HepG2 (cell line): Measurements from ENCODE around the gene LRP5. TPM values are rescaled to one million over a fixed set of nuclear protein-coding genes. Genes with fewer than 3 reads are reported as not detected.
A peak's percentile ranks its signal among the peaks of the same experiment; 100 is the strongest.

ENCODE experiments used
- GATAD1 ChIP-seq: IDR thresholded peaks from 2 replicates; pipeline ENCODE4 v1.6.1; 2016; ENCODE audit warnings: missing genetic modification reagents, missing compliant biosample characterization
- GTF3A ChIP-seq: sonication (generic); formaldehyde crosslinking; conservative IDR thresholded peaks from 2 replicates; pipeline ENCODE4 v1.4.0; 2020; ENCODE audit warnings: mild to moderate bottlenecking, missing genetic modification reagents
- HDAC2 ChIP-seq: sonication (generic); formaldehyde crosslinking; IDR thresholded peaks from 2 replicates; pipeline ENCODE4 v1.4.0; 2020; ENCODE audit warnings: missing genetic modification reagents
- HNF4A ChIP-seq: sonication (generic); formaldehyde crosslinking; IDR thresholded peaks from 2 replicates; pipeline ENCODE4 v1.4.0; 2020; ENCODE audit warnings: missing genetic modification reagents
- HOXA9 ChIP-seq: sonication (generic); formaldehyde crosslinking; IDR thresholded peaks from 2 replicates; pipeline ENCODE4 v1.8.1; 2022; ENCODE audit warnings: missing genetic modification reagents, mild to moderate bottlenecking, moderate library complexity, borderline replicate concordance
- KDM1A ChIP-seq: IDR thresholded peaks from 2 replicates; pipeline ENCODE4 v1.6.1; 2016; ENCODE audit warnings: missing compliant biosample characterization
- NCOA1 ChIP-seq: sonication (generic); formaldehyde crosslinking; IDR thresholded peaks from 2 replicates; pipeline ENCODE4 v1.9.0; 2021; ENCODE audit warnings: missing genetic modification reagents
- NFE2L1 ChIP-seq: sonication (generic); formaldehyde crosslinking; IDR thresholded peaks from 2 replicates; pipeline ENCODE4 v1.4.0; 2020; ENCODE audit warnings: missing genetic modification reagents, mild to moderate bottlenecking, borderline replicate concordance
- ZFX ChIP-seq: sonication (generic); formaldehyde crosslinking; IDR thresholded peaks from 2 replicates; pipeline ENCODE4 v1.4.0; 2020; ENCODE audit warnings: mild to moderate bottlenecking, low read depth, missing genetic modification reagents, moderate library complexity
- ZFYVE20 ChIP-seq: sonication (generic); formaldehyde crosslinking; IDR thresholded peaks from 2 replicates; pipeline ENCODE4 v1.8.0; 2023; ENCODE audit warnings: low read depth, mild to moderate bottlenecking, moderate library complexity, missing genetic modification reagents, borderline replicate concordance
- ZNF441 ChIP-seq: sonication (generic); formaldehyde crosslinking; IDR thresholded peaks from 2 replicates; pipeline ENCODE4 v1.7.0; 2021; ENCODE audit warnings: missing genetic modification reagents, borderline replicate concordance
- ZNF607 ChIP-seq: sonication (generic); formaldehyde crosslinking; IDR thresholded peaks from 2 replicates; pipeline ENCODE4 v1.5.1; 2020; ENCODE audit warnings: missing genetic modification reagents, mild to moderate bottlenecking, borderline replicate concordance
- ZNF616 ChIP-seq: sonication (generic); formaldehyde crosslinking; IDR thresholded peaks from 2 replicates; pipeline ENCODE4 v1.5.0; 2020; ENCODE audit warnings: low read depth, mild to moderate bottlenecking, missing genetic modification reagents
- ZNF674 ChIP-seq: sonication (generic); formaldehyde crosslinking; IDR thresholded peaks from 2 replicates; pipeline ENCODE4 v1.5.0; 2020; ENCODE audit warnings: low read depth, mild to moderate bottlenecking, missing genetic modification reagents
- ZNF724P ChIP-seq: sonication (generic); formaldehyde crosslinking; IDR thresholded peaks from 2 replicates; pipeline ENCODE4 v1.8.0; 2022; ENCODE audit warnings: missing genetic modification reagents, borderline replicate concordance
- ZNF768 ChIP-seq: sonication (generic); formaldehyde crosslinking; IDR thresholded peaks from 2 replicates; pipeline ENCODE4 v1.4.0; 2020; ENCODE audit warnings: missing genetic modification reagents
- ZSCAN21 ChIP-seq: sonication (generic); formaldehyde crosslinking; IDR thresholded peaks from 2 replicates; pipeline ENCODE4 v1.8.0; 2022; ENCODE audit warnings: mild to moderate bottlenecking, missing genetic modification reagents, moderate library complexity, borderline replicate concordance
- ZSCAN29 ChIP-seq: sonication (generic); formaldehyde crosslinking; conservative IDR thresholded peaks from 2 replicates; pipeline ENCODE4 v1.4.0; 2020; ENCODE audit warnings: mild to moderate bottlenecking, missing genetic modification reagents
- polyA plus RNA-seq, 8 experiments: library from polyadenylated mRNA; depleted of rRNA in 3 of 8; stranded (reverse) in 7 of 8; unstranded in 1 of 8; fragments of >200 nt; fragmentation: Illumina TruSeq in 4 of 8; extraction: Trizol in 4 of 8; gene quantifications; 2 replicates each; pipeline versions ENCODE4 v1.2.1 to v1.2.3, GENCODE V29; 2011 to 2016; ENCODE audit warnings: low read depth in 4 of 8, missing spikeins in 1 of 8, mixed read lengths in 1 of 8; ENCODE audit not compliant: insufficient read depth in 1 of 8
- total RNA-seq, 5 experiments: library from RNA; depleted of rRNA; stranded (reverse); fragments of >200 nt; fragmentation: Illumina TruSeq; extraction: Trizol; gene quantifications; 2 replicates each; pipeline ENCODE4 v1.2.3, GENCODE V29; 2016; ENCODE audit warnings: low read depth in 1 of 5
- TF ChIP-seq, protein P1 (sequence below): sonication (generic); formaldehyde crosslinking; IDR thresholded peaks from 2 replicates; pipeline ENCODE4 v1.4.0; 2020; ENCODE audit warnings: mild to moderate bottlenecking, missing genetic modification reagents
- TF ChIP-seq, protein P2 (sequence below): fragments of 450-650 bp; IDR thresholded peaks from 2 replicates; pipeline ENCODE4 v1.6.1; 2016
- TF ChIP-seq, protein P3 (sequence below): sonication (generic); formaldehyde crosslinking; IDR thresholded peaks from 2 replicates; pipeline ENCODE4 v1.4.0; 2020; ENCODE audit warnings: low read depth, missing genetic modification reagents

The LRP5 gene
- total and polyA plus RNA-seq, 2 of the 13 experiments (the other 11 are each of a cell fraction or from before 2014, with no cell fraction given): 40.4 to 64.0 TPM

DNA sequence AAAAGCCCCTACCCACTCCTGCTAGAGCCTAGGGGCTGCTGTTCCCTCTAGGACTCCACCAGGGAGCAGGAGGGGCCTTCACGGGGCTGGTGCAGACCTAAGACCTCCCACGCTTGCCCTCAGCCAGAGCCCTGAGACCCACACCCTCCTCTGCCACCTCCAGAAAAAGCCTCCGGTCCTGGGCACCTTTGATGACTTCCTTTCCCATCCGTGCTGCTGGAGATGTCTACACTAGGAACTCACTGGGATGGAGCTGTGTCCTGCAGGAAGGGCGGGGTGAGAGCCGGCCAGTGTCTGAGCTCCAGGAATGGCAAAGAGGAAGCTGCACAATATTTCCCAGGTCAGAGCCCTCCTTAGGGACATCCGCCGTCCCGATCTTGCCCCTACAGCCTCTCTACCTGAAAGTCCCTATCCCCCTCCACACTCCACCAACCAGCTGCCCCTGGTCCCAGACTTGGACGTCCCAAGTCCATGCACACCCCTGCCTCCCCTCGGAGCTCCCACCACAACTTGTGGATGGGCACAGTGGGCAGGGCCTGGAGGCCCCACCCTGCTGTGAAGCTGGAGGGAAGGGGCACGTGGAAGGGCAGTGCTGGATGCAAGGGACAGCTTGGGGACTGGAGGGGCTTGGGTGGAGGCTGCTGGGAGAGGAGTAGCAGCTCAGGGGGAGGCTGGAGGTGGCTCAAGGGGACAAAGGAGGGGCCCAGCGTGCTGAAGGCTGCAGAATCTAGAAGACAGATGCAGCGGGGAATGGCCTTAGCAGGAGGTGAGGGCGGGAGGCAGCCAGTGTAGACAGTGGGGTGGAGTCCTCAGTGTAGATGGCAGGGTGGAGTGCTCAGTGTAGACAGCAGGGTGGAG, 13.5 kb upstream of the LRP5 start (continued):
- TF ChIP-seq ZNF768 (CRISPR knock-in tag) (peak; percentile 8; the same call in 1 of the 2 replicates), NFE2L1 (CRISPR knock-in tag) (no peak), ZNF724P (CRISPR knock-in tag) (no peak), HDAC2 (CRISPR knock-in tag) (peak; percentile 18; the same call in 1 of the 2 replicates), GTF3A (0 out of 2 replicates have a peak, but pooled peaks have one; percentile 10), ZNF441 (no peak; the same call in 1 of the 2 replicates), ZNF674 (CRISPR knock-in tag) (0 out of 2 replicates have a peak, but pooled peaks have one; percentile 20), NCOA1 (no peak), HNF4A (CRISPR knock-in tag) (peak; percentile 53), ZFX (CRISPR knock-in tag) (peak; percentile 68), KDM1A (0 out of 2 replicates have a peak, but pooled peaks have one; percentile 11), ZNF607 (peak; percentile 34; the same call in 1 of the 2 replicates), ZSCAN29 (peak; percentile 99), GATAD1 (peak; percentile 22), ZFYVE20 (CRISPR knock-in tag) (no peak), HOXA9 (CRISPR knock-in tag) (0 out of 2 replicates have a peak, but pooled peaks have one; percentile 30), ZSCAN21 (CRISPR knock-in tag) (peak; percentile 23; the same call in 1 of the 2 replicates), ZNF616 (CRISPR knock-in tag) (peak; percentile 52; the same call in 1 of the 2 replicates)
- TF ChIP-seq, protein P1, sequence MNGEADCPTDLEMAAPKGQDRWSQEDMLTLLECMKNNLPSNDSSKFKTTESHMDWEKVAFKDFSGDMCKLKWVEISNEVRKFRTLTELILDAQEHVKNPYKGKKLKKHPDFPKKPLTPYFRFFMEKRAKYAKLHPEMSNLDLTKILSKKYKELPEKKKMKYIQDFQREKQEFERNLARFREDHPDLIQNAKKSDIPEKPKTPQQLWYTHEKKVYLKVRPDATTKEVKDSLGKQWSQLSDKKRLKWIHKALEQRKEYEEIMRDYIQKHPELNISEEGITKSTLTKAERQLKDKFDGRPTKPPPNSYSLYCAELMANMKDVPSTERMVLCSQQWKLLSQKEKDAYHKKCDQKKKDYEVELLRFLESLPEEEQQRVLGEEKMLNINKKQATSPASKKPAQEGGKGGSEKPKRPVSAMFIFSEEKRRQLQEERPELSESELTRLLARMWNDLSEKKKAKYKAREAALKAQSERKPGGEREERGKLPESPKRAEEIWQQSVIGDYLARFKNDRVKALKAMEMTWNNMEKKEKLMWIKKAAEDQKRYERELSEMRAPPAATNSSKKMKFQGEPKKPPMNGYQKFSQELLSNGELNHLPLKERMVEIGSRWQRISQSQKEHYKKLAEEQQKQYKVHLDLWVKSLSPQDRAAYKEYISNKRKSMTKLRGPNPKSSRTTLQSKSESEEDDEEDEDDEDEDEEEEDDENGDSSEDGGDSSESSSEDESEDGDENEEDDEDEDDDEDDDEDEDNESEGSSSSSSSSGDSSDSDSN (CRISPR knock-in tag): no peak; the same call in 1 of the 2 replicates
- TF ChIP-seq, protein P2, sequence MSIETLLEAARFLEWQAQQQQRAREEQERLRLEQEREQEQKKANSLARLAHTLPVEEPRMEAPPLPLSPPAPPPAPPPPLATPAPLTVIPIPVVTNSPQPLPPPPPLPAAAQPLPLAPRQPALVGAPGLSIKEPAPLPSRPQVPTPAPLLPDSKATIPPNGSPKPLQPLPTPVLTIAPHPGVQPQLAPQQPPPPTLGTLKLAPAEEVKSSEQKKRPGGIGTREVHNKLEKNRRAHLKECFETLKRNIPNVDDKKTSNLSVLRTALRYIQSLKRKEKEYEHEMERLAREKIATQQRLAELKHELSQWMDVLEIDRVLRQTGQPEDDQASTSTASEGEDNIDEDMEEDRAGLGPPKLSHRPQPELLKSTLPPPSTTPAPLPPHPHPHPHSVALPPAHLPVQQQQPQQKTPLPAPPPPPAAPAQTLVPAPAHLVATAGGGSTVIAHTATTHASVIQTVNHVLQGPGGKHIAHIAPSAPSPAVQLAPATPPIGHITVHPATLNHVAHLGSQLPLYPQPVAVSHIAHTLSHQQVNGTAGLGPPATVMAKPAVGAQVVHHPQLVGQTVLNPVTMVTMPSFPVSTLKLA: 0 out of 2 replicates have a peak, but pooled peaks have one; percentile 20
- TF ChIP-seq, protein P3, sequence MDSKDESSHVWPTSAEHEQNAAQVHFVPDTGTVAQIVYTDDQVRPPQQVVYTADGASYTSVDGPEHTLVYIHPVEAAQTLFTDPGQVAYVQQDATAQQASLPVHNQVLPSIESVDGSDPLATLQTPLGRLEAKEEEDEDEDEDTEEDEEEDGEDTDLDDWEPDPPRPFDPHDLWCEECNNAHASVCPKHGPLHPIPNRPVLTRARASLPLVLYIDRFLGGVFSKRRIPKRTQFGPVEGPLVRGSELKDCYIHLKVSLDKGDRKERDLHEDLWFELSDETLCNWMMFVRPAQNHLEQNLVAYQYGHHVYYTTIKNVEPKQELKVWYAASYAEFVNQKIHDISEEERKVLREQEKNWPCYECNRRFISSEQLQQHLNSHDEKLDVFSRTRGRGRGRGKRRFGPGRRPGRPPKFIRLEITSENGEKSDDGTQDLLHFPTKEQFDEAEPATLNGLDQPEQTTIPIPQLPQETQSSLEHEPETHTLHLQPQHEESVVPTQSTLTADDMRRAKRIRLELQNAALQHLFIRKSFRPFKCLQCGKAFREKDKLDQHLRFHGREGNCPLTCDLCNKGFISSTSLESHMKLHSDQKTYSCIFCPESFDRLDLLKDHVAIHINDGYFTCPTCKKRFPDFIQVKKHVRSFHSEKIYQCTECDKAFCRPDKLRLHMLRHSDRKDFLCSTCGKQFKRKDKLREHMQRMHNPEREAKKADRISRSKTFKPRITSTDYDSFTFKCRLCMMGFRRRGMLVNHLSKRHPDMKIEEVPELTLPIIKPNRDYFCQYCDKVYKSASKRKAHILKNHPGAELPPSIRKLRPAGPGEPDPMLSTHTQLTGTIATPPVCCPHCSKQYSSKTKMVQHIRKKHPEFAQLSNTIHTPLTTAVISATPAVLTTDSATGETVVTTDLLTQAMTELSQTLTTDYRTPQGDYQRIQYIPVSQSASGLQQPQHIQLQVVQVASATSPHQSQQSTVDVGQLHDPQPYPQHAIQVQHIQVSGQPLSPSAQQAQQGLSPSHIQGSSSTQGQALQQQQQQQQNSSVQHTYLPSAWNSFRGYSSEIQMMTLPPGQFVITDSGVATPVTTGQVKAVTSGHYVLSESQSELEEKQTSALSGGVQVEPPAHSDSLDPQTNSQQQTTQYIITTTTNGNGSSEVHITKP (CRISPR knock-in tag): 0 out of 2 replicates have a peak, but pooled peaks have one; percentile 30
